Heart right ventricle (tissue), 16 donors: Measurements from ENCODE around the gene LINC01488. TPM values are rescaled to one million over a fixed set of nuclear protein-coding genes. Genes with fewer than 3 reads are reported as not detected.

Source experiments
- ATAC-seq, 8 donors: fragments of 200-7000 bp; cut with Tn5 transposase; one replicate each; pipeline ENCODE4 v1.9.1; 2020; ENCODE audit warnings: mild to moderate bottlenecking in 8 of 8, moderate library complexity in 8 of 8, moderate number of reproducible peaks in 1 of 8
- DNase-seq, 2 donors: peaks; one replicate each; pipeline ENCODE4 v3.0.0-alpha.2; 2020
- H3K27ac ChIP-seq, 10 donors: fragments of 200-600 bp; sonication (generic) in 2 of 10; one replicate each; pipeline versions ENCODE4 v1.5.0 to v1.8.0; 2020 to 2022; ENCODE audit warnings: mild to moderate bottlenecking in 3 of 10
- H3K27me3 ChIP-seq, 7 donors: fragments of 200-600 bp; one replicate each; pipeline ENCODE4 v1.8.0; 2021 to 2022; ENCODE audit warnings: mild to moderate bottlenecking in 2 of 7
- H3K36me3 ChIP-seq, 9 donors: fragments of 200-600 bp; sonication (generic) in 1 of 9; one replicate each; pipeline versions ENCODE4 v1.5.0 to v1.8.0; 2020 to 2022; ENCODE audit warnings: mild to moderate bottlenecking in 2 of 9
- H3K4me1 ChIP-seq, 9 donors: fragments of 200-600 bp; sonication (generic) in 1 of 9; one replicate each; pipeline versions ENCODE4 v1.5.0 to v1.8.0; 2020 to 2022; ENCODE audit warnings: mild to moderate bottlenecking in 4 of 9
- H3K4me3 ChIP-seq, 10 donors: fragments of 200-600 bp; sonication (generic) in 2 of 10; one replicate each; pipeline versions ENCODE4 v1.5.0 to v1.8.0; 2020 to 2022; ENCODE audit warnings: mild to moderate bottlenecking in 7 of 10, moderate library complexity in 2 of 10
- H3K9me3 ChIP-seq, 11 donors: fragments of 200-600 bp in 10 of 11; sonication (generic) in 2 of 11; one replicate each; pipeline versions ENCODE4 v1.5.0 to v1.8.0; 2013 to 2022; ENCODE audit warnings: mild to moderate bottlenecking in 2 of 11, control low read depth in 1 of 11, moderate library complexity in 1 of 11
- CTCF ChIP-seq, 9 donors: fragments of 200-600 bp; sonication (generic) in 2 of 9; IDR thresholded peaks; one replicate each; pipeline versions ENCODE4 v1.5.0 to v1.8.0; 2021 to 2022; ENCODE audit warnings: antibody characterized with exemption in 9 of 9, mild to moderate bottlenecking in 5 of 9, moderate library complexity in 1 of 9
- WGBS, 2 donors: extraction: QIAGEN DNeasy Blood & Tissue Kit; methylation state at CpG; one replicate each; pipeline ENCODE4 v1.1.7; 2013; ENCODE audit warnings: inconsistent platforms in 1 of 2; 5-methylcytosine and 5-hydroxymethylcytosine counted together
- intact Hi-C, 10 donors: fragments of 100-400 bp; cut with DNase I; formaldehyde crosslinking; loops; one replicate each; pipeline versions ENCODE4 v1.11.1 to v1.14.2; 2022
- polyA plus RNA-seq, 2 donors: library from polyadenylated mRNA; stranded (reverse); fragments of 200-250 nt; gene quantifications; one replicate each; pipeline ENCODE4 v1.2.3, GENCODE V29; 2013
- total RNA-seq, 10 donors: library from RNA; stranded (reverse); fragmentation: NEBNext Ultra II Directional in 3 of 10; extraction: Animal tissue kit (Norgen Biotek cat#: 25700) in 3 of 10; gene quantifications; one replicate each; pipeline versions ENCODE4 v1.2.1 to v1.2.4, GENCODE V29; 2021 to 2023
- donor health status: Arrhythmogenic right ventricular cardiomyopathy.
- donor health status: ischemic (EF 13 %, LVEDD 7.1; RV severe dilation, severe dysfunction).
- donor health status: healthy with polysubstance abuse.
- donor health status: DM: no; HTN: yes; CAD: no.
- donor health status: DM: no; HTN: no; CAD: no.
- donor health status: ischemic (EF 25% LVEDD 6.9; RV normal size, moderate dysfunction).
- donor health status: ischemic (EF 25% LVEDD 5.7; RV mildly dilated, moderate dysfunction).
- donor health status: healthy.
- donor health status: DM: yes; HTN: yes; CAD: no.
- donor health status: Ischemic cardiomyopathy.
- donor health status: ischemic (EF 35%, LVEDD 5.7; RV mildly dilated, moderate dysfunction).
- donor health status: nonischemic (EF 11% LVEDD 7.7; RV severe dilation, severe dysfunction).
- donor health status: DM: yes; HTN: yes; CAD: no.
- donor health status: PGD.
- donor health status: ischemic (EF 29% LVEDD 5.4; RV normal size, mild dysfunction).
- donor health status: nonischemic (EF 23%, LVEDD 6.1; RV moderate dilation, normal function).

LINC01488 gene
- total and polyA plus RNA-seq, 12 donors, result 0.03 to 0.59 (median 0.15) TPM; not detected in 4

- DNase-seq (no peak), ATAC-seq (no peak)
- intact Hi-C loops, result loop anchor here in 2 of 10 donors (10.0 kb wide), 2 partner anchors 351 to 371 kb away; no protein-coding TSS in a partner anchor
Observed at GRCh38 chr11:69486056-69486772, 4.8 kb downstream of the LINC01488 start.

GRCh38 chr11:69486773-69487291, 5.4 kb downstream of the LINC01488 start:
- H3K36me3 ChIP-seq, result no peaks in the 10 kb centered on the region

More at GRCh38 chr11:69486056-69486772, 4.8 kb downstream of the LINC01488 start:
- Histone ChIP-seq H3K4me1 (peaks cover 13 to 53% (median 32%) of the 10 kb centered on the region in 9 donors), H3K36me3 (no peaks in the 10 kb centered on the region), H3K9me3 (no peaks in the 10 kb centered on the region), H3K27me3 (no peaks in the 10 kb centered on the region), H3K27ac (peak overlapping the region in 5 of 10 donors; percentile 15 to 57 (median 37)), H3K4me3 (no peak overlapping the region)
- no peak for TF ChIP-seq CTCF (IDR thresholded peaks at IDR 0.05)
- WGBS, 2 donors, result 83 to 89% methylated on average over 17 of the region's 17 CpGs

GRCh38 chr11:69487391-69487790, 5.9 kb downstream of the LINC01488 start:
- 91 to 95% methylated on average over 10 of the region's 10 CpGs for WGBS, 2 donors
- DNase-seq (no peak), ATAC-seq (no peak)
- no peak overlapping the region for H3K4me3 ChIP-seq
- no peak for TF ChIP-seq CTCF (IDR thresholded peaks at IDR 0.05)
- H3K27me3 ChIP-seq, result no peaks in the 10 kb centered on the region
- intact Hi-C loops, result loop anchor here in 2 of 10 donors (10.0 kb wide), 2 partner anchors 353 to 373 kb away; no protein-coding TSS in a partner anchor
- no peaks in the 10 kb centered on the region for H3K9me3 ChIP-seq
- peaks cover 13 to 56% (median 32%) of the 10 kb centered on the region in 9 donors for H3K4me1 ChIP-seq
- peak overlapping the region in 3 of 10 donors; percentile 34 to 53 (median 37) for H3K27ac ChIP-seq
- no peaks in the 10 kb centered on the region for H3K36me3 ChIP-seq

More at GRCh38 chr11:69486773-69487291, 5.4 kb downstream of the LINC01488 start:
- Histone ChIP-seq H3K27ac (peak overlapping the region in 5 of 10 donors; percentile 15 to 57 (median 37)), H3K4me1 (peaks cover 13 to 53% (median 32%) of the 10 kb centered on the region in 9 donors), H3K27me3 (no peaks in the 10 kb centered on the region), H3K4me3 (no peak overlapping the region), H3K9me3 (no peaks in the 10 kb centered on the region)
- TF ChIP-seq CTCF (IDR thresholded peaks at IDR 0.05), result no peak
- intact Hi-C loops, result loop anchor here in 2 of 10 donors (10.0 kb wide), 2 partner anchors 352 to 372 kb away; no protein-coding TSS in a partner anchor
- 65 to 71% methylated on average over 19 of the region's 19 CpGs for WGBS, 2 donors
- DNase-seq (no peak), ATAC-seq (peak in 4 of 8 donors; percentile 7 to 21 (median 14))

- TF ChIP-seq CTCF (IDR thresholded peaks at IDR 0.05), result no peak
- intact Hi-C loops, result loop anchor here in 2 of 10 donors (10.0 kb wide), 2 partner anchors 353 to 373 kb away; no protein-coding TSS in a partner anchor
- ATAC-seq (no peak), DNase-seq (no peak)
- H3K36me3 ChIP-seq, result no peaks in the 10 kb centered on the region
- no peaks in the 10 kb centered on the region for H3K9me3 ChIP-seq
- WGBS, 2 donors, result 94 to 96% methylated on average over 17 of the region's 17 CpGs
- H3K4me3 ChIP-seq, result no peak overlapping the region
- H3K4me1 ChIP-seq, result peaks cover 13 to 62% (median 32%) of the 10 kb centered on the region in 9 donors
- H3K27me3 ChIP-seq, result no peaks in the 10 kb centered on the region
- H3K27ac ChIP-seq, result peak overlapping the region in 7 of 10 donors; percentile 87 to 95 (median 91)
Observed at GRCh38 chr11:69487849-69488542, 6.5 kb downstream of the LINC01488 start.
